Right atrium auricular region (tissue), 2 donors: ENCODE results near the gene MAML2. TPM values are rescaled to one million over a fixed set of nuclear protein-coding genes. Genes with fewer than 3 reads are reported as not detected.

Source experiments
- DNase-seq: peaks from one replicate; pipeline ENCODE4 v3.0.0-alpha.2; 2019; ENCODE audit warnings: low spot score
- H3K27ac ChIP-seq, 2 donors: fragments of 200-600 bp; sonication (generic); 1 replicate in 1 of 2; 2 replicates in 1 of 2; pipeline ENCODE4 v1.5.1; 2016 to 2019
- H3K27me3 ChIP-seq, 2 donors: fragments of 200-600 bp; sonication (generic); one replicate each; pipeline versions ENCODE4 v1.5.1 to v1.6.0; 2017 to 2019
- H3K36me3 ChIP-seq: fragments of 200-600 bp; sonication (generic); one replicate; pipeline ENCODE4 v1.5.1; 2016
- H3K4me1 ChIP-seq, 2 donors: fragments of 200-600 bp; sonication (generic); one replicate each; pipeline versions ENCODE4 v1.5.1 to v1.6.0; 2017 to 2019
- H3K4me3 ChIP-seq, 2 donors: fragments of 200-600 bp; sonication (generic); 1 replicate in 1 of 2; 2 replicates in 1 of 2; pipeline ENCODE4 v1.5.1; 2017 to 2019; ENCODE audit warnings: mild to moderate bottlenecking in 1 of 2, moderate library complexity in 1 of 2
- H3K9me3 ChIP-seq, 2 donors: fragments of 200-600 bp; sonication (generic); one replicate each; pipeline ENCODE4 v1.5.1; 2019
- CTCF ChIP-seq, 2 donors: fragments of 200-600 bp; sonication (generic); IDR thresholded peaks; one replicate each; pipeline ENCODE4 v1.5.1; 2019; ENCODE audit warnings: antibody characterized with exemption in 2 of 2
- total RNA-seq, 2 donors: library from RNA; depleted of rRNA; stranded (reverse); fragments of >200 nt; gene quantifications; one replicate each; pipeline ENCODE4 v1.1.0, GENCODE V29; 2016

The MAML2 gene
- total RNA-seq, 2 donors from 2014 or later, result 7.6 to 16.6 TPM

GRCh38 chr11:95961758-95962157 is 381.2 kb downstream of the MAML2 start:
- H3K4me3 ChIP-seq, result no peak overlapping the region
- DNase-seq, result no peak
- H3K36me3 ChIP-seq, result no peaks in the 10 kb centered on the region
- no peak for TF ChIP-seq CTCF (IDR thresholded peaks at IDR 0.05)
- H3K27ac ChIP-seq, result no peak overlapping the region
- H3K9me3 ChIP-seq, result no peaks in the 10 kb centered on the region
- no peaks in the 10 kb centered on the region for H3K27me3 ChIP-seq
- H3K4me1 ChIP-seq, result no peaks in the 10 kb centered on the region

- H3K27me3 ChIP-seq, result no peaks in the 10 kb centered on the region
- H3K36me3 ChIP-seq, result no peaks in the 10 kb centered on the region
- H3K9me3 ChIP-seq, result no peaks in the 10 kb centered on the region
- H3K4me3 ChIP-seq, result no peak overlapping the region
- no peaks in the 10 kb centered on the region for H3K4me1 ChIP-seq
- no peak for DNase-seq
- TF ChIP-seq CTCF (IDR thresholded peaks at IDR 0.05), result no peak
- no peak overlapping the region for H3K27ac ChIP-seq
These were observed 392.1 kb downstream of the MAML2 start for GRCh38 chr11:95950905-95951304.

GRCh38 chr11:95948637-95949036 is 394.4 kb downstream of the MAML2 start:
- Histone ChIP-seq H3K4me3 (no peak overlapping the region), H3K27ac (no peak overlapping the region), H3K4me1 (no peaks in the 10 kb centered on the region), H3K27me3 (no peaks in the 10 kb centered on the region), H3K36me3 (no peaks in the 10 kb centered on the region), H3K9me3 (peaks cover 0 to 5% of the 10 kb centered on the region in 2 donors)
- DNase-seq, result no peak
- no peak for TF ChIP-seq CTCF (IDR thresholded peaks at IDR 0.05)

- Histone ChIP-seq H3K4me3 (no peak overlapping the region), H3K27ac (no peak overlapping the region), H3K9me3 (peaks cover 0 to 5% of the 10 kb centered on the region in 2 donors), H3K27me3 (no peaks in the 10 kb centered on the region), H3K4me1 (no peaks in the 10 kb centered on the region), H3K36me3 (no peaks in the 10 kb centered on the region)
- DNase-seq, result no peak
- no peak for TF ChIP-seq CTCF (IDR thresholded peaks at IDR 0.05)
These were observed 398.4 kb downstream of the MAML2 start for GRCh38 chr11:95944623-95945022.

- H3K27me3 ChIP-seq, result no peaks in the 10 kb centered on the region
- H3K27ac ChIP-seq, result no peak overlapping the region
- no peaks in the 10 kb centered on the region for H3K36me3 ChIP-seq
- H3K4me3 ChIP-seq, result no peak overlapping the region
- no peaks in the 10 kb centered on the region for H3K4me1 ChIP-seq
- no peak for TF ChIP-seq CTCF (IDR thresholded peaks at IDR 0.05)
- DNase-seq, result no peak
- H3K9me3 ChIP-seq, result peaks cover 0 to 5% of the 10 kb centered on the region in 2 donors
These were observed 399.4 kb downstream of the MAML2 start for GRCh38 chr11:95943546-95943945.

- no peaks in the 10 kb centered on the region for H3K27me3 ChIP-seq
- H3K27ac ChIP-seq, result no peak overlapping the region
- no peak overlapping the region for H3K4me3 ChIP-seq
- TF ChIP-seq CTCF (IDR thresholded peaks at IDR 0.05), result no peak
- H3K9me3 ChIP-seq, result no peaks in the 10 kb centered on the region
- no peaks in the 10 kb centered on the region for H3K36me3 ChIP-seq
- H3K4me1 ChIP-seq, result no peaks in the 10 kb centered on the region
- DNase-seq, result no peak
These were observed 403.9 kb downstream of the MAML2 start for GRCh38 chr11:95939091-95939490.
